Measurements from ENCODE around the gene CDAN1. TPM values are rescaled to one million over a fixed set of nuclear protein-coding genes. Genes with fewer than 3 reads are reported as not detected.
"Not testable (repeated sequence)": the region's sequence is repeated elsewhere in the genome, so short reads cannot be mapped to it uniquely, and the experiment has no call there.

CDAN1 gene
- total RNA-seq, 1 donor from 2014 or later, result 36.8 TPM

DNA sequence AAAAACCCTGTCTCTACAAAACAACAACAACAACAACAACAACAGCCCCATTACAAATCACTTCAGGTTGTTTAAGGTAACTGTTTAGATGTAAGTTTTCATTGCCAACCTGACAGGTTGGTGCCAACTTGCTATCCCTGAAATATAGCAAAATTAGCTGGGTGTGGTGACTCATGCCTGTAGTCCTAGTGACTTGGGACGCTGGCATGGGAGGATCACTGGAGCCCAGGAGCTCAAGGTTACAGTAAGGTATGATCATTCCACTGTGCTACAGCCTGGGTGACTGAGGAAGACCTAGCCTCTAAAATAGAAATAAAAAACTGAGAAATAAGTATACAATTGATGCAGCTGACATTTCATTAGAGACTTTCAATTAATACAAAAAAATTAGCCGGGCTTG, 36.0 kb upstream of the CDAN1 start:
- DNase-seq (ENCODE audit: low spot score in 2 of 2, unreplicated experiment in 2 of 2), result no peak
- peaks cover 6% of the 10 kb centered on the region for H3K9me3 Mint-ChIP-seq
- TF ChIP-seq, protein P1, sequence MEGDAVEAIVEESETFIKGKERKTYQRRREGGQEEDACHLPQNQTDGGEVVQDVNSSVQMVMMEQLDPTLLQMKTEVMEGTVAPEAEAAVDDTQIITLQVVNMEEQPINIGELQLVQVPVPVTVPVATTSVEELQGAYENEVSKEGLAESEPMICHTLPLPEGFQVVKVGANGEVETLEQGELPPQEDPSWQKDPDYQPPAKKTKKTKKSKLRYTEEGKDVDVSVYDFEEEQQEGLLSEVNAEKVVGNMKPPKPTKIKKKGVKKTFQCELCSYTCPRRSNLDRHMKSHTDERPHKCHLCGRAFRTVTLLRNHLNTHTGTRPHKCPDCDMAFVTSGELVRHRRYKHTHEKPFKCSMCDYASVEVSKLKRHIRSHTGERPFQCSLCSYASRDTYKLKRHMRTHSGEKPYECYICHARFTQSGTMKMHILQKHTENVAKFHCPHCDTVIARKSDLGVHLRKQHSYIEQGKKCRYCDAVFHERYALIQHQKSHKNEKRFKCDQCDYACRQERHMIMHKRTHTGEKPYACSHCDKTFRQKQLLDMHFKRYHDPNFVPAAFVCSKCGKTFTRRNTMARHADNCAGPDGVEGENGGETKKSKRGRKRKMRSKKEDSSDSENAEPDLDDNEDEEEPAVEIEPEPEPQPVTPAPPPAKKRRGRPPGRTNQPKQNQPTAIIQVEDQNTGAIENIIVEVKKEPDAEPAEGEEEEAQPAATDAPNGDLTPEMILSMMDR (IDR thresholded peaks at IDR 0.05; ENCODE audit: unreplicated experiment), result no peak
- H3K36me3 Mint-ChIP-seq, result peaks cover 26% of the 10 kb centered on the region
- H3K4me3 Mint-ChIP-seq, result no peak overlapping the region
- H3K27me3 Mint-ChIP-seq (ENCODE audit: low read depth), result no peaks in the 10 kb centered on the region
- H3K27ac Mint-ChIP-seq, result no peak overlapping the region
- no peaks in the 10 kb centered on the region for H3K4me1 Mint-ChIP-seq

DNA sequence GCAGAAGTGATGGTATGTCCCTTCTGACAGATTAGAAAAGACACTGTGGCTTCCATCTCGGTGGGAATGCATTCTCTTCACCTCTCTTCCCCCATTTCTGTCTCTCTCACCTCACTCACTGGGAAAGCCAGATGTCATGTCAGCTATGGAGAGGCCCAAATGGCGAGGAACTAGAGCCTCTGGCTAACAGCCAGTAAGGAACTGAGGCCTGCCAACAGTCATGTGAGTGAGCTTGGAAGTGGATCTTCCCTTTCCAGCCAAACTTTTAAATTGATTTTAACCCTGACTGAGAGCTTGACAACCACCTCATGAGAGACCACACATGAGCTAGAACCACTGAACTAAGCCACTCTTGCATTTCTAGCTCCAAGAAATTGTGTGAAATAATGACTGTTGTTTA, 35.2 kb upstream of the CDAN1 start:
- Mint-ChIP-seq H3K36me3 (peaks cover 31% of the 10 kb centered on the region), H3K4me3 (no peak overlapping the region), H3K27ac (no peak overlapping the region), H3K4me1 (no peaks in the 10 kb centered on the region), H3K27me3 (ENCODE audit: low read depth) (no peaks in the 10 kb centered on the region), H3K9me3 (peaks cover 11% of the 10 kb centered on the region)
- no peak for DNase-seq (ENCODE audit: low spot score in 2 of 2, unreplicated experiment in 2 of 2)
- TF ChIP-seq, protein P1 (IDR thresholded peaks at IDR 0.05; ENCODE audit: unreplicated experiment), result no peak

DNA sequence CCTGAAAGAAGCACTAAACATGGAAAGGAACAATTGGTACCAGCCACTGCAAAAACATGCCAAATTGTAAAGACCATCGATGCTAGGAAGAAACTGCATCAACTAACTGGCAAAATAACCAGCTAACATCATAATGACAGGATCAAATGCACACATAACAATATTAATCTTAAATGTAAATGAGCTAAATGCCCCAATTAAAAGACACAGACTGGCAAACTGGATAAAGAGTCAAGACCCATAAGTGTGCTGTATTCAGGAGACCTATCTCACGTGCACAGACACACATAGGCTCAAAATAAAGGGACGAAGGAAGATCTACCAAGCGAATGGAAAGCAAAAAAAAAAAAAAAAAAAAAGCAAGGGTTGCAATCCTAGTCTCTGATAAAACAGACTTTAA, 29.2 kb upstream of the CDAN1 start:
- H3K27ac Mint-ChIP-seq; DNase-seq (ENCODE audit: low spot score in 2 of 2, unreplicated experiment in 2 of 2); H3K4me3 Mint-ChIP-seq; H3K27me3 Mint-ChIP-seq (ENCODE audit: low read depth); H3K4me1 Mint-ChIP-seq: not testable (repeated sequence)
- peaks cover 53% of the 10 kb centered on the region for H3K36me3 Mint-ChIP-seq
- peaks cover 43% of the 10 kb centered on the region for H3K9me3 Mint-ChIP-seq

DNA sequence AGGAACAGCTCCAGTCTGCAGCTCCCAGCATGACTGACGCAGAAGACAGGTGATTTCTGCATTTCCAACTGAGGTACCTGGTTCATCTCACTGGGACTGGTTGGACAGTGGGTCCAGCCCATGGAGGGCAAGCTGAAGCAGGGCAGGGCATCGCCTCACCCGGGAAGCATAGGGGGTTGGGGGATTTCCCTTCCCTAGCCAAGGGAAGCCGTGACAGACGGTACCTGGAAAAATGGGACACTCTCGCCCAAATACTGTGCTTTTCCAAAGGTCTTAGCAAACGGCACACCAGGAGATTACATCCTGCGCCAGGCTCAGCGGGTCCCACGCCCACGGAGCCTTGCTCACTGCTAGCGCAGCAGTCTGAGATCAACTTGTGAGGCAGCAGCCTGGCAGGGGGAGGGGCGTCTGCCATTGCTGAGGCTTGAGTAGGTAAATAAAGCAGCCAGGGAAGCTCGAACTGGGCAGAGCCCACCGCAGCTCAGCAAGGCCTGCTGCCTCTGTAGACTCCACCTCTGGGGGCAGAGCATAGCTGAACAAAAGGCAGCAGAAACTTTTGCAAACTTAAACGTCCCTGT, 27.3 kb upstream of the CDAN1 start:
- peaks cover 55% of the 10 kb centered on the region for H3K9me3 Mint-ChIP-seq
- not testable (repeated sequence) for H3K27me3 Mint-ChIP-seq (ENCODE audit: low read depth); DNase-seq (ENCODE audit: low spot score in 2 of 2, unreplicated experiment in 2 of 2); H3K27ac Mint-ChIP-seq; H3K4me1 Mint-ChIP-seq; H3K4me3 Mint-ChIP-seq
- peaks cover 51% of the 10 kb centered on the region for H3K36me3 Mint-ChIP-seq

DNA sequence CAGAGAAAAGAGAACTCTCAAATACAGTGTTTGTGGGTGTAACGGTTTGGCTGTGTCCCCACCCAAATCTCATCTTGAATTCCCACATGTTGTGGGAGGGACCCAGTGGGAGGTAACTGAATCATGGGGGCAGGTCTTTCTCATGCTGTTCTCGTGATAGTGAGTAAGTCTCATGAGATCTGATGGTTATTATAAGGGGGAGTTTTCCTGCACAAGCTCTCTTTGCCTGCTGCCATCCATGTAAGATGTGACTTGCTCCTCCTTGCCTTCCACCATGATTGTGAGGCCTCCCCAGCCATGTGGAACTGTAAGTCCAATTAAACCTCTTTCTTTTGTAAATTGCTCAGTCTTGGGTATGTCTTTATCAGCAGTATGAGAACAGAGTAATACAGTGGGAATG, 24.9 kb upstream of the CDAN1 start:
- H3K27me3 Mint-ChIP-seq (ENCODE audit: low read depth); H3K4me1 Mint-ChIP-seq; DNase-seq (ENCODE audit: low spot score in 2 of 2, unreplicated experiment in 2 of 2); H3K27ac Mint-ChIP-seq; H3K4me3 Mint-ChIP-seq: not testable (repeated sequence)
- peaks cover 43% of the 10 kb centered on the region for H3K36me3 Mint-ChIP-seq
- H3K9me3 Mint-ChIP-seq, result peaks cover 41% of the 10 kb centered on the region

DNA sequence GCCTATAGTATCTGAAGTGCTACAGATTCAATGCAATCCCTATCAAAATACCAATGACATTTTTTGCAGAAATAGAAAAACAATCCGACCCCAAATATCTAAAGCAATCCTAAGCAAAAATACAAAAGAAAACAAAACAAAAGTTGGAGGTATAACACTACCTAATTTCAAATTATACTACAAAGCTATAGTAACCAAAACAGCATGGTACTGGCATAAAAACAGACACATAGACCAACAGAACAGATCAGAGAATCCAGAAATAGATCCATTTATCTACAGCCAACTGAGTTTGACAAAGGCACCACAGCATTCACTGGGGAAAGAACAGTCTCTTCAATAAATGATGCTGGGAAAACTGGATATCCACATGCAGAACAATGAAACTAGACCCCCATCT, 23.8 kb upstream of the CDAN1 start:
- no peaks in the 10 kb centered on the region for H3K4me1 Mint-ChIP-seq
- no peak overlapping the region for H3K4me3 Mint-ChIP-seq
- no peak overlapping the region for H3K27ac Mint-ChIP-seq
- H3K36me3 Mint-ChIP-seq, result peaks cover 39% of the 10 kb centered on the region
- no peaks in the 10 kb centered on the region for H3K27me3 Mint-ChIP-seq (ENCODE audit: low read depth)
- no peak for DNase-seq (ENCODE audit: low spot score in 2 of 2, unreplicated experiment in 2 of 2)
- peaks cover 34% of the 10 kb centered on the region for H3K9me3 Mint-ChIP-seq
- TF ChIP-seq, protein P1 (IDR thresholded peaks at IDR 0.05; ENCODE audit: unreplicated experiment), result no peak

DNA sequence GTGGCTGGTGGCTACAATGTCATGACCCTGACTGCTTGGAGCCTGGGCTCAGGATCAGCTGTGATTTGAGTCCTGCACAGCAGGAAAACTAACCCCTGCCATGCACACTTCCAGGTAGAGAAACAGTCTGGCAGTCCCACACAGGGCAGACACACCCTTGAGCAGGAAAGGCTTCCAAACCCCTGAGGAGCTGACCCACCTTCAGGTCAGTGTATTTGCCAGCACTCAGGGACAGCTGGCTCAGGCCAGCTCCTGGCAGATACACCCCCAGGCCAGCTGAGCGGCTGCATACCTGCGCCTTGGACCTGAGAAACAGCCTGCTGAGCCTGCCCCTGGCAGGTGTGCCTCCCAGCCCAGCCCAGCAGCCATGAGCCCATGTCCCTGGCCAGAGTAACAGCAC, 22.2 kb upstream of the CDAN1 start:
- H3K27me3 Mint-ChIP-seq (ENCODE audit: low read depth), result no peaks in the 10 kb centered on the region
- no peak overlapping the region for H3K27ac Mint-ChIP-seq
- peaks cover 28% of the 10 kb centered on the region for H3K9me3 Mint-ChIP-seq
- no peaks in the 10 kb centered on the region for H3K4me1 Mint-ChIP-seq
- no peak overlapping the region for H3K4me3 Mint-ChIP-seq
- TF ChIP-seq, protein P1 (IDR thresholded peaks at IDR 0.05; ENCODE audit: unreplicated experiment), result no peak
- DNase-seq (ENCODE audit: low spot score in 2 of 2, unreplicated experiment in 2 of 2), result no peak
- peaks cover 29% of the 10 kb centered on the region for H3K36me3 Mint-ChIP-seq
